Measurements from ENCODE around the gene KBTBD2.
"Not testable (repeated sequence)": the region's sequence is repeated elsewhere in the genome, so short reads cannot be mapped to it uniquely, and the experiment has no call there.

Gene KBTBD2

GRCh38 chr7:32891043-32891799, at the start of gene KBTBD2:
Gene KBTBD2 (minus strand): TSS chr7:32891760. CDS start chr7:32879604, 12,156 bp downstream.
- DNase-seq (ENCODE audit: low spot score): peak; percentile 75

GRCh38 chr7:32941181-32941580, 49.6 kb upstream of the KBTBD2 start:
- DNase-seq (ENCODE audit: low spot score): no peak

- peak; percentile 33 for DNase-seq (ENCODE audit: low spot score)
Observed at GRCh38 chr7:32937344-32938174, 46.0 kb upstream of the KBTBD2 start.

- DNase-seq (ENCODE audit: low spot score): no peak
Observed at GRCh38 chr7:32936689-32937088, 45.1 kb upstream of the KBTBD2 start.

- no peak for DNase-seq (ENCODE audit: low spot score)
Observed at GRCh38 chr7:32935558-32935957, 44.0 kb upstream of the KBTBD2 start.

GRCh38 chr7:32930378-32930777, 38.8 kb upstream of the KBTBD2 start:
- DNase-seq (ENCODE audit: low spot score): no peak

GRCh38 chr7:32929430-32930143, 38.0 kb upstream of the KBTBD2 start:
- no peak for DNase-seq (ENCODE audit: low spot score)

- DNase-seq (ENCODE audit: low spot score): no peak
Observed at GRCh38 chr7:32928785-32929298, 37.3 kb upstream of the KBTBD2 start.

- no peak for DNase-seq (ENCODE audit: low spot score)
Observed at GRCh38 chr7:32921896-32922295, 30.3 kb upstream of the KBTBD2 start.

- DNase-seq (ENCODE audit: low spot score): not testable (repeated sequence)
Observed at GRCh38 chr7:32916994-32917393, 25.4 kb upstream of the KBTBD2 start.

- no peak for DNase-seq (ENCODE audit: low spot score)
Observed at GRCh38 chr7:32916006-32916405, 24.4 kb upstream of the KBTBD2 start.

- DNase-seq (ENCODE audit: low spot score): no peak
Observed at GRCh38 chr7:32915041-32915536, 23.5 kb upstream of the KBTBD2 start.

GRCh38 chr7:32914184-32914583, 22.6 kb upstream of the KBTBD2 start:
- peak; percentile 13 for DNase-seq (ENCODE audit: low spot score)

GRCh38 chr7:32910195-32910594, 18.6 kb upstream of the KBTBD2 start:
- DNase-seq (ENCODE audit: low spot score): no peak

GRCh38 chr7:32905175-32905662, 13.7 kb upstream of the KBTBD2 start:
- DNase-seq (ENCODE audit: low spot score): peak; percentile 89

- DNase-seq (ENCODE audit: low spot score): no peak
Observed at GRCh38 chr7:32901629-32902028, 10.1 kb upstream of the KBTBD2 start.

- DNase-seq (ENCODE audit: low spot score): no peak
Observed at GRCh38 chr7:32900433-32900995, 9.0 kb upstream of the KBTBD2 start.

GRCh38 chr7:32897376-32897775, 5.8 kb upstream of the KBTBD2 start:
- not testable (repeated sequence) for DNase-seq (ENCODE audit: low spot score)

- no peak for DNase-seq (ENCODE audit: low spot score)
Observed at GRCh38 chr7:32896564-32897347, 5.2 kb upstream of the KBTBD2 start.

GRCh38 chr7:32894171-32894570, 2.6 kb upstream of the KBTBD2 start:
- DNase-seq (ENCODE audit: low spot score): no peak

- DNase-seq (ENCODE audit: low spot score): no peak
Observed at GRCh38 chr7:32893722-32894121, 2.2 kb upstream of the KBTBD2 start.
